ENCODE data around the gene FAM98C.

DNA sequence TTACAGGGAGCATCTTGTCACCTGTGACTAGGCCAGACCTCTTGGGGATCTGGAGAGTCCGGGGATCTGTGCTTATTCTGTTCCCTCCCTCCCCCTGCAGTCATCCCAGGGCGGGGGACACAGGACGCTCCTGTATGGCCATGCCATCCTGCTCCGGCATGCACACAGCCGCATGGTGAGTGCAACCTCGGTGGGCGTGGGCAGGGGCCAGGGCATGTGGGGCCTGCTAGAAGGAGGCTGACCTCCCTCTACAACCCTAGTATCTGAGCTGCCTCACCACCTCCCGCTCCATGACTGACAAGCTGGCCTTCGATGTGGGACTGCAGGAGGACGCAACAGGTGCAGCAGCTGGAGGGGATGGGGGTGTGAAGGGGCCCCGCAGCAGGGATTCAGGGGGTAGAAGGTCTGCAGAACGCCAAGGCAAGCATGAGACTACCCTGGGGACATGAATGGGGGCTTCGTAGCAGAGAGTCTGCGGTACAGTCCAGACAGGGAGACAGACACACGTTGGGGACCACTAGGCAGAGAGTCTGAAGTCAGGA lies 40.6 kb downstream of the FAM98C start:
- TF ChIP-seq, protein P1, sequence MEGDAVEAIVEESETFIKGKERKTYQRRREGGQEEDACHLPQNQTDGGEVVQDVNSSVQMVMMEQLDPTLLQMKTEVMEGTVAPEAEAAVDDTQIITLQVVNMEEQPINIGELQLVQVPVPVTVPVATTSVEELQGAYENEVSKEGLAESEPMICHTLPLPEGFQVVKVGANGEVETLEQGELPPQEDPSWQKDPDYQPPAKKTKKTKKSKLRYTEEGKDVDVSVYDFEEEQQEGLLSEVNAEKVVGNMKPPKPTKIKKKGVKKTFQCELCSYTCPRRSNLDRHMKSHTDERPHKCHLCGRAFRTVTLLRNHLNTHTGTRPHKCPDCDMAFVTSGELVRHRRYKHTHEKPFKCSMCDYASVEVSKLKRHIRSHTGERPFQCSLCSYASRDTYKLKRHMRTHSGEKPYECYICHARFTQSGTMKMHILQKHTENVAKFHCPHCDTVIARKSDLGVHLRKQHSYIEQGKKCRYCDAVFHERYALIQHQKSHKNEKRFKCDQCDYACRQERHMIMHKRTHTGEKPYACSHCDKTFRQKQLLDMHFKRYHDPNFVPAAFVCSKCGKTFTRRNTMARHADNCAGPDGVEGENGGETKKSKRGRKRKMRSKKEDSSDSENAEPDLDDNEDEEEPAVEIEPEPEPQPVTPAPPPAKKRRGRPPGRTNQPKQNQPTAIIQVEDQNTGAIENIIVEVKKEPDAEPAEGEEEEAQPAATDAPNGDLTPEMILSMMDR (IDR thresholded peaks at IDR 0.05), result no peak
- no peak for TF ChIP-seq POLR2A (IDR thresholded peaks at IDR 0.05)

Data from thyroid gland (tissue), 4 donors.